Left renal pelvis (tissue), 4 donors: ENCODE measurements around the gene TM4SF5. TPM values are rescaled to one million over a fixed set of nuclear protein-coding genes. Genes with fewer than 3 reads are reported as not detected.

Source experiments
- DNase-seq, 4 donors: peaks; one replicate each; pipeline ENCODE4 v3.0.0-alpha.2; 2013; ENCODE audit warnings: low read depth in 4 of 4, low spot score in 3 of 4
- polyA plus RNA-seq, 4 donors: library from polyadenylated mRNA; unstranded; fragments of 120-200 nt; gene quantifications; one replicate each; pipeline ENCODE4 v1.2.1, GENCODE V29; 2013; ENCODE audit not compliant: insufficient read length in 4 of 4

The TM4SF5 gene
- polyA plus RNA-seq, 4 donors, result 0.31 to 2.9 (median 1.5) TPM

DNA sequence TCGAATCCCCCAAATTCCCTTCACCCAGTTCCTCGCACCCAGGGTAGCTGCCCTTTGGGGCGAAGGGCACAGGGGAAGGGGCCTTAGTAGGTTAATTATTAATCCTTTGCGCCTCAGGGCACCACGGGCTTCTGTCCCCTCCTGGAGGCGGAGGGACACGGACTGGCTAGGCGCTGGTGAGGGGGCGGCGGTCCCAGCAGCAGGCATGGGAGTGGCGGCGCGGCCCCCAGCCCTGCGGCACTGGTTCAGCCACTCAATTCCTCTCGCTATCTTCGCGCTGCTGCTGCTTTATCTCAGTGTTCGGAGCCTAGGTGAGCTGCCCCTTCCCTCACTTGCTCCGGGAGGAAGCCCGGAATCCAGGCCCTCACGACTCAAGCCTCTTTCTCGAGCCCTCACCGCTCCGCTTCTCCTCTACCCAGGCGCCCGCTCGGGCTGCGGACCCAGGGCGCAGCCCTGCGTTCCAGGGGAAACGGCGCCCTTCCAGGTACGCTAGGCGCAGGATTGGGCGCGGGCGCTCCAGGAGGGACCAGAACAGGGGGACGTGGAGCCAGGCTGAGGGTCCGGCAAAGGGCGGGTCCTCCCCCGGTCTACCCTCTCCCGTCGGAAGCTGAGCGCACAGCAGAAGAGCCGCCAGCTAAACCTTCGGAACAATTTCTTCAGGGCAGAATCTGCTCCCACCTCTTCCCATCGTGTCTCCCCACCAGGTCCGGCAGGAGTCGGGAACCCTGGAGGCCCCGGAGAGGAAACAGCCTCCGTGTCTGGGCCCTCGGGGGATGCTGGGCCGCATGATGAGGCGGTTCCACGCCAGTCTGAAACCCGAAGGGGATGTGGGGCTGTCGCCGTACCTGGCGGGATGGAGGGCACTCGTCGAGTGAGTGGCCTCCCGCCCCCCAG, 17.4 kb downstream of the TM4SF5 start, which contains the start of gene GLTPD2:
Gene GLTPD2, plus strand, starts transcription at position 158 of the 894 bp plus-strand sequence. Its CDS starts 48 bp downstream, at position 206.
- DNase-seq, result no peak

DNA sequence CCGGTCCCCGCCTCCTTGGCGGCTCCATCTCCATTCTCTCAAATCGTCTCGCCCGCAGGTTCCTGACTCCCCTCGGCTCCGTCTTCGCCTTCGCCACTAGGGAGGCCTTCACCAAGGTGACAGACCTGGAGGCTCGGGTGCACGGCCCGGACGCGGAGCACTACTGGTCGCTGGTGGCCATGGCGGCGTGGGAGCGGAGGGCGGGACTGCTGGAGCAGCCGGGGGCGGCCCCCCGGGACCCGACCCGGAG, 17.9 kb downstream of the TM4SF5 start:
- DNase-seq, result no peak

DNA sequence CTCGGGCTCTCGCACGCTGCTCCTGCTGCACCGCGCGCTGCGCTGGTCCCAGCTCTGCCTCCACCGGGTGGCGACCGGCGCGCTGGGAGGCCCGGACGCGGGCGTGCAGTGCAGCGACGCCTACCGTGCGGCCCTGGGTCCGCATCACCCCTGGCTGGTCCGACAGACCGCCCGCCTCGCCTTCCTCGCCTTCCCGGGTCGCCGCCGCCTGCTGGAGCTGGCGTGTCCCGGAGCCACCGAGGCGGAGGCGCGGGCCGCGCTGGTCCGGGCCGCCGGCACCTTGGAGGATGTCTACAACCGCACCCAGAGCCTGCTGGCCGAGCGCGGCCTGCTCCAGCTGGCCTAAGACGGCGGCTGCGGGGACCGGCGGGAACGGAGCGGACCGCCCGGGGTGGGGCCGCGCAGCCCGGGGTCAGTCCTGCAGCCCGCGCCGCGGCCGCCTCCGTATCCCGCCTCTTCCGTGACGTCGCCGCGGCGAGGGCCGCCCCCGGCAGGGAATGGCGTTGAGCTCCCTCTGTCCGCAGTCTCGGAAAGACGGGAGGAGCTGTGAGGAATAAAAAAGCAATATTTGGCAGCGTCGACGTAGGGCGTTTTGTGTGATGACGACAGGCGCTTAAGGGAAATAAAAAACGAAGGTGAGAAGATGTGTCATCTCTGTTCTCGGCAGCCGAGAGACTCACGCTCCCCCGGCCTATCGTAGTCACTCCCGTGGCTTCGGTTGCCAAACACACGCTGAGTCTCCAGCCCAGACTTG, 18.4 kb downstream of the TM4SF5 start:
- DNase-seq, result peak in 3 of 4 donors; percentile 65 to 70 (median 69)

DNA sequence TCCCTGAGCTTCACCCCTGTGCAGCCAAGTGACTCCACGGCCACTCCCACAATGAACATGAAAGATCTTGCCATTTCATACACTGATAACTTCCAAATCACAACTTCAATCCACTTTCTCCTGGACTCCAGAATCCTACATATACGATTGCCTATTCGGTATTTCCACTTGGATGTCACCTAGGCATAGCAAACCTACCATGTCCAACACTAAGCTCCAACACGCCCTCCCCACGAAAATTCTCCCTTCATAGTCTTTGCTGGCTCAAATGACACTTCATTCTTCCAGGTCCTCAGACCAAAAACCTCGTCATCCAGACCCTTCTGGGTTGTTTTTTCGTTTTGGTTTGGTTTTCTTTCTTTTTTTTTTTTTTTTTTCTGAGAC, 19.0 kb downstream of the TM4SF5 start:
- DNase-seq, result no peak

DNA sequence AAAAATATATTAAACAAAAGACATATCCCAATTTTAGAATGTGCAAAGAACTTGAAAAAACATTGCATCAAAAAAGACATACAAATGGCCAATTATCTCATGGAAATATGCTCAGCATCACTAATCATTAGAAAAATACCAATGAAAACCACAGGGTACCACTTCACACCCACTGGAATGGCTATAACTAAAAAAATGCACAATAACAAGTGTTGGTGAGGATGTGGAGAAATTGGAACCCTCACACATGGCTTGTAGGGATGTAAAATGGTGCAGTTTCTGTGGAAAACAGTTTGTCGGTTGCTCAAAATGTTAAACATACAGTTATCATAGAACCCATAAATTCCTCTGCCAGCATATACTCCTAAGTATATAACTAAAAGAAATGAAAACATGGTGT, 23.5 kb downstream of the TM4SF5 start:
- DNase-seq, result no peak

DNA sequence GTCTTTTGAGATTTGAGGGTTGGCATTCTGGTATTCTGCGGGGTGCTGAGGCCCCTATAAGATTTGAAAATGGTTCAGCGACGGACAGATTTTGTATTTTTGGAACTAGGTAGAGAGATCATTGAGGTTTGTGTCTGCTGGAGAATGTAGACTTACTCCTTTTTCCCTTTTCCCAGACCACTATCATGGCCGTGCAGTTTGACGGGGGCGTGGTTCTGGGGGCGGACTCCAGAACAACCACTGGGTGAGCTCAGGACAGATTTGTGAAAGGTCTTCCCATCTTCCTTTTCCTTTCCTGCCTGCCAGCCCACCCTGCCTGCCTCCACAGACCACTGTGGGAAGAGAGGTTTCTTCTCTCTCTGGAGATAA, 24.9 kb downstream of the TM4SF5 start:
- no peak for DNase-seq

DNA sequence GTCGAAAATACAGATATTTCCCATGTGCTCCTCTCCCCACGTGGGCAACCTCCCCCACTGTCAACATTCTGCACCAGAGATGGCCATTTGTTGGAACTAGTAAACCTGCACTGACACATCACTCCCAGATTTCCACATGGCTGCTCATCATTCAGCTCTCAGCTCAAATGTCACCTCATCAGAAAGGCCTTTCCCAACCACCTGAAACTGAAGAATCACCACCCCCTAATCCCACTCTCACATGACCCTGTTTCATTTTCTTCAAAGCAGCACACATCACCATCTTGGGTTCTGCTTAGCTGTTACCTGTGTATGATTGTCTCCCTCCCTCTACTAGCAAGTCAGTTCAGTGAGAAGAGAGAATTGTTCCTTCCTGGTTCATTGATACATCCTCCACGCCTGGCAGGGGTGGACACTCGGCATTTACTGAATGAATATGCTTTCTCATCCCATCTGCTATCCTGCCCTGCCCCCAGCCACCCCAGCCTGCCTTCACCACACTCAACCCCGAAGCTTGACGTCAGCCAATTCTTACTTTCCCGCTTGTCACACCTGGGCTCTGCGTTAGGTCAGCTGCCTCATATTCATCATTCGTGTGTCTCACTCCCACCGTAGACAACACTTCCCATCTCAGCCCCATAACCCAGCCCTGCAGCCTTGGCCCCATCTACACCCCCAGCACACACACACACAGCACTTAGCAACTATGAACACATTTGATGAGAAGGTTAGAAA, 28.9 kb downstream of the TM4SF5 start:
- DNase-seq, result no peak

DNA sequence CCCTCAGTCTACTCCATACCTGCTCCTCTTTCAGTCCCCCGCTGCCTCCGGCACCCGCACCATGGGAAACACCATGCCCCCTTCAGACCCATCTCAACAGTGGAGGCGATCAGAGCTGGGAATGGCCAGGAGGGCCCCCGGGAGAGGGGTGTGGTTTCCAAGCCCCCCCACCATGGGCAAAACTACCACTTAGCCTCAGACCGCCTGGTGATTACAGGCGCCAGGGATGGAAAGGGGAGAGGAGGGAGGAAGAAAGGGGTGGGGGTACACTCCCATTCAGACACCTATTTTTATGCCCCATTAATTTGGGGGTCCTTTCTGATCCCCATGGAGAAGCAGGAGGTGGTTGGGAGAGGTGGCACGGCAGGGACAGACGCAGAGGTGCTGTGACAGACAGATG, 30.5 kb downstream of the TM4SF5 start, which contains the start of gene C17orf114:
Gene C17orf114, minus strand, starts transcription at position 101 of the 400 bp plus-strand sequence.
- no peak for DNase-seq

DNA sequence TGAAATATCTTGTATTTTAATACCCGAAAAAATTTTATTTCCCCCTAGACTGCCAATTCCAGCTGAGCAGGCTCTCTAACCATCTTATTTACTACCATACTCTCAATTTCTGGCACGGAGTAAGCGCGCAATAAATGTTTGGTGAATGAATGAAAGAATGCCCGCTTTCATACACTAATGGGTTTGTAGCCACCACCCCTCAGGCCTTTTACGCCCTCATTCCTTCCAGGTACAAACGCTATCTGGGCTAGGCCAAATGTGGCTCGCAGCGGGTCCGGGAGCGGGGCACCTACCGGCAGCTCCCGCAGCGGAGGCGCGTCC, 34.7 kb downstream of the TM4SF5 start:
- DNase-seq, result no peak

DNA sequence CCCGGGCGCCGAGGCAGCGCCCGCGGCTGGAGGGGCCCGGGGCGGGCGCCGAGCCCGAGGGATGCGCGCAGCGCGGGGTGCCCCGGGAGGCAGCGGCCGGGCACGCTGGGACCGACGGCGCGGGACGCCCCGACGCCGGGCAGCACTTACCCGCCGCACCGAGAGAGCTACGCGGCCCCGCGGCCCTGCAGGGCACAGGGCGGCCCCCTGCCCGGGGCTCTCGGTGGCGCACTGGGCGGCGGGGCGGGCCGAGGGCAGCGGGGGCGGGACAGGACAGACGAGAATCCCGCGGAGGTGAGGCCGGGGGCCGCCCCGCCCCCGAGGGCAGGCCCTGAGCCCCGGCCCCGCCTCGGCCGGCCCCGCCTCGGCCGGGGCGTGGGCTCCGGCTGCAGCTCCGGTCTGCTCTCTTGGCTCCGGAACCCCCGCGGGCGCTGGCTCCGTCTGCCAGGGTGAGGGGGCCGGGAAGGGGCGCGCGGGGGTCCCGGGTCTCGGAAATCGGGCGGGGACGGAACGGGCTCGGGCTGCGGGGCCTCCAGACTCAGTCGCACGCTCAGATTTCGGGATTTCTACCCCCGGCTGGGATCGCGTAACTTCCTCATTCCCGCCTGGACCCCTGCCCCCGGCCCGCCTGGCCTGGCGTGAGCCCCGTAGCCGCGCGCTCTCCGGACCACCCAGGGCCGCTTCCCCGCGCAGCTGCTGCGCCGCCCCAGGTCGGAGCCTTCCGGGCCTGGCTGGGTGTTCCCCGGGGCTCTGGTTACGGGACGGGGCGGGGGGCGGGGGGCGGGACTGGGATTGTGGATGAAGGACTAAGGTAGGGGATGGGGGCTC, 35.3 kb downstream of the TM4SF5 start, which contains the start of gene PLD2:
Gene PLD2, plus strand, starts transcription at position 376 of the 828 bp plus-strand sequence. CDS start 621 bp downstream, outside the sequence.
- peak in 3 of 4 donors; percentile 64 to 74 (median 73) for DNase-seq

DNA sequence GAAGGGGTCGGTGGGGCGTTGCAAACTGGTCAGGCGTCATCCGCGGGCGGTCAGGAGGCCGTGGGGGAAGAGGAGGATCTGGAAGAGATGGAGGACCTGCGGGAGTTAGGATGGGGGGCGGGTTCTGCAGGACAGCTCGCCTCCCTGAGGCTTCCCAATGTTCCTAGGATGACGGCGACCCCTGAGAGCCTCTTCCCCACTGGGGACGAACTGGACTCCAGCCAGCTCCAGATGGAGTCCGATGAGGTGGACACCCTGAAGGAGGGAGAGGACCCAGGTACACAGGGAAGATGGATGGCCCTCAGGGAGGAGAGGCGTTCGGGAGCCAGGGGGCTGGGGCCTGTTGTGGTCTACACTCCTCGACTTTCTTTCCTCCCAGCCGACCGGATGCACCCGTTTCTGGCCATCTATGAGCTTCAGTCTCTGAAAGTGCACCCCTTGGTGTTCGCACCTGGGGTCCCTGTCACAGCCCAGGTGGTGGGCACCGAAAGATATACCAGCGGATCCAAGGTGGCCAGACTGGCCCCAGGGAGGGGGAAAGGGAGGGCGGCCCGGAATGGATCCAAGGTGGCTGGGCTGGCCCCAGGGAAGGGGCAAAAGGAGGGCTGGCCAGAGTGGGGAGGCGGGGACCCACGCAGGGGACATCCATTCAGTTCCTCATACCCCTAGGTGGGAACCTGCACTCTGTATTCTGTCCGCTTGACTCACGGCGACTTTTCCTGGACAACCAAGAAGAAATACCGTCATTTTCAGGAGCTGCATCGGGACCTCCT, 36.1 kb downstream of the TM4SF5 start:
- no peak for DNase-seq

DNA sequence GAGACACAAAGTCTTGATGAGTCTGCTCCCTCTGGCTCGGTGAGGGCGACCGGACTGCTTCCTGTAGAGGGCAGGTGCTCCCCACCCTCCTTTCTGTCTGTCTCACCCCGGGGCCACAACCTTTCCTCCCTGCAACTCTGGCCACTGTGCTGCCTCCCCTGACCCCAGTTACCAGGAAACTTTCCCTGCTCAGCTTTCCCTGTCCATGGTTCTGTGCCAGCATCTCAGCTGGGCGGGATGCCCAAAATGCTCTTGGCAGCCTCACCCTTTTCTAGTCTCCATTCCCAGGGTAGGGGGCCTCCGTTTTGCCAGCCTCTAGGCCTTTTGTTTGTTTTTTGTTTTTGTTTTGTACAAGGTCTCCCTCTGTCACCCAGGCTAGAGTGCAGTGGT, 36.7 kb downstream of the TM4SF5 start:
- DNase-seq, result no peak

DNA sequence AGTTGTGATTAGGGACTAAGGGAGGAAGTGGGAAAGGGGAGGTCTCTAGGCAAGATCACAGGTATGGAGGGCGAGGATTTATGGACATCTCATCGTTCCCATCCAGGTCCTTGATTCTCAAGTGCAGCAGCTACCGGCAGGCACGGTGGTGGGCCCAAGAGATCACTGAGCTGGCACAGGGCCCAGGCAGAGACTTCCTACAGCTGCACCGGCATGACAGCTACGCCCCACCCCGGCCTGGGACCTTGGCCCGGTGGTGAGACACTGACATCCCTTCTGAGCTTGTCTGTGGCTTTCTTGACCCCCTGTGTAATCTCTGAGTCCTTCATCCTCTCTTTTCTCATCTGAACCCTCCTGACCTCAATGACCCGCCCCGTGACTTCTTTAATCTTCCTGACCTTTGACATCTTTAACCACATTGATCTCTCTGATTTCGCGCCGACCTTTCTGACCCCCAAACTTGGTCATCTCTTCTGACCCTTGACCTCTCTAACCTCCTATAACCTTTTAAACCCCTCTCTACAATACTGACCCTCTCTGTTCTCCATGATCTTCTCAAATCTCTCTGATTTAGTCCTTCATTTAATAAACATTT, 39.1 kb downstream of the TM4SF5 start:
- no peak for DNase-seq

DNA sequence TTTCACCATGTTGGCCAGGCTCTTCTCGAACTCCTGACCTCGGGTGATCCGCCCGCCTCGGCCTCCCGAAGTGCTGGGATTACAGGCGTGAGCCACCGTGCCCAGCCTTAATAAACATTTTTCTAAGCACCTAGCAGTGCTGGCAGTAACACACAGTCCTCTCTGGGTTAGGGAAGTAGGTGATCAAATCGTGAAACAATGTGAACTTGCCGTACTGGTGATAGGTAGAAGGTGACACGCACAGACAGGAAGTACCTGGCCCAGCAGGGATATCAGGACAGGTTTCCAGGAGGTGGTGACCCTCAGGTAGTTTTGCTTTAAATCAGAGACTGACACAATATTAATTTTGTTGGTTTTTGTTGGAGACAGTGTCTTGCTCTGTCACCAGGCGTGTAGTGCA, 39.8 kb downstream of the TM4SF5 start:
- no peak for DNase-seq

DNA sequence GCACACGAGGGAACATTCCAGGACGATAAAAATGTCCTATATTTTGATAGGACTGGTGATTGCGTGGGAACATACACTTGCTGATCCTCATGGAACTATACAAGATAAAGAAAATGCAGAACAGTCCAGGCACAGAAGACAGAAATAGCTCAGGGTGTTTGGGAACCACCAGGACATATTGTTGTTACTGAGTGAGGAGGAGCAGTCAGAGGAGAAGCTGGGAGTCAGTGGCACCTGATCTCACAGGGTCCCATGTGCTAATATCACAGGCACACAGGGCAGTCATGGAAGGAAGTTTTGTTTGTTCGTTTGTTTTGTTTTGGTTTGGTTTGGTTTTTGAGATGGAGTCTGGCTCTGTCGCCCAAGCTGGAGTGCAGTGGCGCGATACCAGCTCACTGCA, 41.0 kb downstream of the TM4SF5 start:
- DNase-seq, result no peak

DNA sequence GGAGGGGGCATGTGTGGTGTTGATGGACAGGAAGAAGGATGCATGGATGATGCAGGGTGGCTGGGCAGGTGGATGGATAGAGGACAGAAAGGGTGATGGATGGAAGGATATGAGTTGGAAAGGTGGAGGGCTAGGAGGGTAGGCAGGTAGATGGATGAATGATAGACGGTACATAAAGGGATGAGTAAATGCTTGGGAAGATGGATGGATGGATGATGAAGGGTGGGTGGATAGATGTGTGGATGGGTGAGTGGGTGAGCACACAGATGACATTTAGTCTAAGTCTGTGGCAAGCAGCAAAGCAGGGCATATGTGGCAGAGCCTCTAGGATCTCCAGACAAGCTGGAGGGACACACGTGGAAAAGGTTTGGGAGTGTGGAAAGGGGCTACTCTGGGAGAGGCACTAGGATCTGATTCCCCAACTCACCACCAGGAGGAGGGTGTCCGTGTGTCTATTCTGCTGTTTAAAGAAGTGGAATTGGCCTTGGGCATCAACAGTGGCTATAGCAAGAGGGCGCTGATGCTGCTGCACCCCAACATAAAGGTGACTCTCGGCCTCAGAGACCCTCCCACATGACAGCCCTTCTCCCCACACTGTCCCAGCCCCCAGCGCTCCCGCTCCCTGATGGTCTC, 43.5 kb downstream of the TM4SF5 start:
- DNase-seq, result no peak

DNA sequence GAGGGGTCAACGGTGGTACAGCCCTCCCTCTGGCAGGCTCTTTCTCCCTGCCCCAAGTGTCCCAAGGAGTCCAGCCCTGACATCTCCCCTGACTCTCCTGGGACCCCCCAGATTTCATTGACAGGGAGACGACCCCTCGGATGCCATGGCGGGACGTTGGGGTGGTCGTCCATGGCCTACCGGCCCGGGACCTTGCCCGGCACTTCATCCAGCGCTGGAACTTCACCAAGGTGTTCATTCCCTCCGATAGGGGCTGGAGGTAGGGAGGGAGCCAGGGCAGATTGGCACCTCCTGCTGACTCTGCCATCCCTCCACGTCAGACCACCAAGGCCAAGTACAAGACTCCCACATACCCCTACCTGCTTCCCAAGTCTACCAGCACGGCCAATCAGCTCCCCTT, 45.1 kb downstream of the TM4SF5 start:
- DNase-seq, result no peak

DNA sequence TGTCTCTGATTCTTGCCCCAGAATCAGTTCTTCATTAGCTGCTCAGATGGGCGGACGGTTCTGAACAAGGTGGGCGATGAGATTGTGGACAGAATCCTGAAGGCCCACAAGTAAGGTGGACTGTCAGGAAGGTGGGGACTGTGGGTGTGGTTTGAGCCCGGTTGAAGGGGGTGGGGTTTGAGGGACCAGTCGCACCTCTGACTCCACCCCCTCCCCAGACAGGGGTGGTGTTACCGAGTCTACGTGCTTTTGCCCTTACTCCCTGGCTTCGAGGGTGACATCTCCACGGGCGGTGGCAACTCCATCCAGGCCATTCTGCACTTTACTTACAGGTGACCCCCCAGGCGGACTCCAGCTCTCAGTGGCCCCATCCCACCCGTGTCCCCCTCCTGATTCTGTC, 46.6 kb downstream of the TM4SF5 start:
- DNase-seq, result no peak

DNA sequence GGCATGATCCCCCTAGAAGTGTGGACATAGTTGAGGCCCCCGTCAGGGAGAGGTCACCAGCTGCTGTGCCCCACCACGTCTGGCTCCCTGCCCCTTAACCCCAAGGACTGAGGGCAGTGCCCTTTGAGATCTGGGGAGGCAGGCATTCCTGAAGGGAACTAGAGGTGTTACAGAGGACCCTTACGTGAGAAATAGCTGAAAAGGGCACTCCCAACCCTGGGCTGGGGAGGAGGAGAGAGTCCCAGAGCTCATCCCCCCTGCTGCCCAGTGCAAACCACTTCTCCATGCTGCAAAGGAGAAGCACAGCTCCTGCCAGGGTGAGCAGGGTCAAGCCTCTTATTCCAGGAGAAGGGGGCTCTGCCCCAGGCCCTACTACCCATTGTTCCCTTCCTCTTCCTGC, 51.1 kb downstream of the TM4SF5 start:
- DNase-seq, result no peak
